Measurements from ENCODE around the gene DLEC1. TPM values are rescaled to one million over a fixed set of nuclear protein-coding genes. Genes with fewer than 3 reads are reported as not detected.

Gene DLEC1
- total and polyA plus RNA-seq, 4 experiments from 2014 or later: 0.49 to 15.1 (median 7.3) TPM

GRCh38 chr3:38121832-38122461 is 82.9 kb downstream of the DLEC1 start:
- intact Hi-C loops (cut with micrococcal nuclease): no loop called here
- no peaks in the 10 kb centered on the region for H3K4me1 ChIP-seq (ENCODE audit: insufficient read depth, low read length)
- no peak for DNase-seq
- no peak overlapping the region for H3K27ac ChIP-seq (ENCODE audit: low read depth, low read length)
- H3K9me3 ChIP-seq (ENCODE audit: control insufficient read depth in 1 of 2, low read length in 2 of 2): no peaks in the 10 kb centered on the region
- CTCF ChIA-PET (ENCODE audit: partially characterized antibody): interaction anchor here (1.6 kb wide), 1 partner anchor 224 kb away, joined by 7 read pairs; the partner anchor contains the start of gene XYLB
- Mint-ChIP-seq H3K4me3 (no peak overlapping the region), H3K27ac (no peak overlapping the region), H3K27me3 (no peaks in the 10 kb centered on the region), H3K4me1 (peaks cover 4 to 12% (median 6%) of the 10 kb centered on the region in 4 donors), H3K9me3 (no peaks in the 10 kb centered on the region), H3K36me3 (peaks cover 22 to 65% of the 10 kb centered on the region in 2 donors)
- POLR2A ChIA-PET (ENCODE audit: partially characterized antibody): interaction anchor here (2.9 kb wide), 1 partner anchor 15 kb away, joined by 12 read pairs; the partner anchor contains the start of gene ACAA1
- peaks cover 57% of the 10 kb centered on the region for H3K36me3 ChIP-seq (ENCODE audit: insufficient read depth, low read length)
- no peak overlapping the region for H3K4me3 ChIP-seq (ENCODE audit: low read length in 2 of 2)
- H3K27me3 ChIP-seq (ENCODE audit: insufficient read depth, low read length): no peaks in the 10 kb centered on the region

GRCh38 chr3:38122712-38123290 is 83.8 kb downstream of the DLEC1 start:
- Histone ChIP-seq H3K36me3 (ENCODE audit: insufficient read depth, low read length) (peaks cover 66% of the 10 kb centered on the region), H3K4me1 (ENCODE audit: insufficient read depth, low read length) (no peaks in the 10 kb centered on the region), H3K4me3 (ENCODE audit: low read length in 2 of 2) (no peak overlapping the region), H3K9me3 (ENCODE audit: control insufficient read depth in 1 of 2, low read length in 2 of 2) (no peaks in the 10 kb centered on the region), H3K27me3 (ENCODE audit: insufficient read depth, low read length) (no peaks in the 10 kb centered on the region), H3K27ac (ENCODE audit: low read depth, low read length) (no peak overlapping the region)
- Mint-ChIP-seq H3K27me3 (no peaks in the 10 kb centered on the region), H3K9me3 (no peaks in the 10 kb centered on the region), H3K4me1 (peaks cover 4 to 12% (median 6%) of the 10 kb centered on the region in 4 donors), H3K36me3 (peaks cover 29 to 74% of the 10 kb centered on the region in 2 donors), H3K27ac (peak overlapping the region in 2 of 7 donors; percentile 25 to 57), H3K4me3 (no peak overlapping the region)
- POLR2A ChIA-PET (ENCODE audit: partially characterized antibody): no interaction called here
- CTCF ChIA-PET (ENCODE audit: partially characterized antibody): no interaction called here
- no peak for DNase-seq
- intact Hi-C loops (cut with micrococcal nuclease): no loop called here

GRCh38 chr3:38124324-38125122 is 85.5 kb downstream of the DLEC1 start:
- DNase-seq: no peak
- no peaks in the 10 kb centered on the region for H3K27me3 Mint-ChIP-seq
- no peaks in the 10 kb centered on the region for H3K27me3 ChIP-seq (ENCODE audit: insufficient read depth, low read length)
- no peaks in the 10 kb centered on the region for H3K4me1 ChIP-seq (ENCODE audit: insufficient read depth, low read length)
- no peak overlapping the region for H3K4me3 ChIP-seq (ENCODE audit: low read length in 2 of 2)
- ChIA-PET CTCF (ENCODE audit: partially characterized antibody) (no interaction called here), POLR2A (ENCODE audit: partially characterized antibody) (interaction anchor here (0.5 kb wide), 1 partner anchor 112 kb away, joined by 4 read pairs; no protein-coding TSS in a partner anchor)
- peaks cover 79% of the 10 kb centered on the region for H3K36me3 ChIP-seq (ENCODE audit: insufficient read depth, low read length)
- no peak overlapping the region for H3K27ac ChIP-seq (ENCODE audit: low read depth, low read length)
- no peaks in the 10 kb centered on the region for H3K9me3 ChIP-seq (ENCODE audit: control insufficient read depth in 1 of 2, low read length in 2 of 2)
- intact Hi-C loops (cut with micrococcal nuclease): no loop called here
- peaks cover 32 to 80% of the 10 kb centered on the region in 2 donors for H3K36me3 Mint-ChIP-seq
- H3K4me3 Mint-ChIP-seq: no peak overlapping the region
- H3K4me1 Mint-ChIP-seq: peaks cover 0 to 9% (median under 1%) of the 10 kb centered on the region in 4 donors
- H3K9me3 Mint-ChIP-seq: no peaks in the 10 kb centered on the region
- peak overlapping the region in 2 of 7 donors; percentile 20 to 44 for H3K27ac Mint-ChIP-seq

GRCh38 chr3:38125305-38126120 is 86.5 kb downstream of the DLEC1 start:
- no peaks in the 10 kb centered on the region for H3K27me3 ChIP-seq (ENCODE audit: insufficient read depth, low read length)
- peaks cover 39 to 81% of the 10 kb centered on the region in 2 donors for H3K36me3 Mint-ChIP-seq
- ChIA-PET CTCF (ENCODE audit: partially characterized antibody) (no interaction called here), POLR2A (ENCODE audit: partially characterized antibody) (interaction anchor here (0.5 kb wide), 1 partner anchor 111 kb away, joined by 4 read pairs; no protein-coding TSS in a partner anchor)
- H3K27ac ChIP-seq (ENCODE audit: low read depth, low read length): no peak overlapping the region
- H3K9me3 ChIP-seq (ENCODE audit: control insufficient read depth in 1 of 2, low read length in 2 of 2): no peaks in the 10 kb centered on the region
- no peaks in the 10 kb centered on the region for H3K9me3 Mint-ChIP-seq
- intact Hi-C loops (cut with micrococcal nuclease): no loop called here
- H3K27ac Mint-ChIP-seq: peak overlapping the region in 1 of 7 donors; percentile 62
- H3K27me3 Mint-ChIP-seq: no peaks in the 10 kb centered on the region
- H3K4me3 ChIP-seq (ENCODE audit: low read length in 2 of 2): no peak overlapping the region
- peaks cover 4 to 9% (median 4%) of the 10 kb centered on the region in 4 donors for H3K4me1 Mint-ChIP-seq
- no peak for DNase-seq
- H3K4me1 ChIP-seq (ENCODE audit: insufficient read depth, low read length): no peaks in the 10 kb centered on the region
- H3K36me3 ChIP-seq (ENCODE audit: insufficient read depth, low read length): peaks cover 85% of the 10 kb centered on the region
- no peak overlapping the region for H3K4me3 Mint-ChIP-seq

GRCh38 chr3:38126121-38126892 is 87.3 kb downstream of the DLEC1 start:
- H3K4me1 Mint-ChIP-seq: peaks cover 5 to 7% (median 5%) of the 10 kb centered on the region in 4 donors
- ChIA-PET POLR2A (ENCODE audit: partially characterized antibody) (no interaction called here), CTCF (ENCODE audit: partially characterized antibody) (interaction anchor here (0.7 to 1.4 kb wide), 2 partner anchors 8 to 152 kb away, joined by 3 read pairs; no protein-coding TSS in a partner anchor)
- peaks cover 42 to 80% of the 10 kb centered on the region in 2 donors for H3K36me3 Mint-ChIP-seq
- H3K4me3 Mint-ChIP-seq: no peak overlapping the region
- Histone ChIP-seq H3K36me3 (ENCODE audit: insufficient read depth, low read length) (peaks cover 88% of the 10 kb centered on the region), H3K27ac (ENCODE audit: low read depth, low read length) (no peak overlapping the region), H3K27me3 (ENCODE audit: insufficient read depth, low read length) (no peaks in the 10 kb centered on the region), H3K4me1 (ENCODE audit: insufficient read depth, low read length) (no peaks in the 10 kb centered on the region), H3K4me3 (ENCODE audit: low read length in 2 of 2) (no peak overlapping the region), H3K9me3 (ENCODE audit: control insufficient read depth in 1 of 2, low read length in 2 of 2) (no peaks in the 10 kb centered on the region)
- no peak for DNase-seq
- intact Hi-C loops (cut with micrococcal nuclease): no loop called here
- no peaks in the 10 kb centered on the region for H3K9me3 Mint-ChIP-seq
- peak overlapping the region in 3 of 7 donors; percentile 30 to 47 (median 37) for H3K27ac Mint-ChIP-seq
- no peaks in the 10 kb centered on the region for H3K27me3 Mint-ChIP-seq

- Histone ChIP-seq H3K9me3 (ENCODE audit: control insufficient read depth in 1 of 2, low read length in 2 of 2) (no peaks in the 10 kb centered on the region), H3K27ac (ENCODE audit: low read depth, low read length) (no peak overlapping the region), H3K27me3 (ENCODE audit: insufficient read depth, low read length) (no peaks in the 10 kb centered on the region), H3K36me3 (ENCODE audit: insufficient read depth, low read length) (peaks cover 82% of the 10 kb centered on the region), H3K4me3 (ENCODE audit: low read length in 2 of 2) (no peak overlapping the region), H3K4me1 (ENCODE audit: insufficient read depth, low read length) (peaks cover 10% of the 10 kb centered on the region)
- CTCF ChIA-PET (ENCODE audit: partially characterized antibody): interaction anchor here (0.9 to 1.4 kb wide), 4 partner anchors 9 to 153 kb away, joined by 3 to 4 read pairs (median 3); partner anchors contain the start of gene ACAA1
- Mint-ChIP-seq H3K4me3 (no peak overlapping the region), H3K36me3 (peaks cover 45 to 81% of the 10 kb centered on the region in 2 donors), H3K27me3 (no peaks in the 10 kb centered on the region), H3K9me3 (no peaks in the 10 kb centered on the region), H3K4me1 (peaks cover 5 to 20% (median 8%) of the 10 kb centered on the region in 4 donors), H3K27ac (peak overlapping the region in 4 of 7 donors; percentile 18 to 64 (median 52))
- DNase-seq: no peak
- POLR2A ChIA-PET (ENCODE audit: partially characterized antibody): interaction anchor here (1.0 to 1.2 kb wide), 2 partner anchors 8 to 9 kb away, joined by 3 read pairs; no protein-coding TSS in a partner anchor
- intact Hi-C loops (cut with micrococcal nuclease): no loop called here
These were observed 88.7 kb downstream of the DLEC1 start for GRCh38 chr3:38127611-38128302.

Data from CD4-positive, alpha-beta memory T cell (primary cell).